Measurements from ENCODE around the gene UIMC1. TPM values are rescaled to one million over a fixed set of nuclear protein-coding genes. Genes with fewer than 3 reads are reported as not detected.
A peak's percentile ranks its signal among the peaks of the same experiment; 100 is the strongest.

The UIMC1 gene
- total RNA-seq, 1 experiment from 2014 or later, result 53.0 TPM

GRCh38 chr5:176996780-176997179 is 9.8 kb downstream of the UIMC1 start:
- Histone ChIP-seq H3T11ph (ENCODE audit: low read length) (no peak overlapping the region), H3K79me2 (ENCODE audit: insufficient read depth, low read length) (peaks cover 33% of the 10 kb centered on the region; the same call in 1 of the 2 replicates), H3K9me3 (ENCODE audit: control insufficient read depth, low read depth, low read length) (no peaks in the 10 kb centered on the region), H3K27ac (ENCODE audit: insufficient read length, low read depth, low read length) (no peak overlapping the region), H3K14ac (ENCODE audit: insufficient read depth, low read length) (no peak overlapping the region), H3K23me2 (ENCODE audit: insufficient read length, low read depth, low read length, poor library complexity, severe bottlenecking) (no peaks in the 10 kb centered on the region), H2AK5ac (ENCODE audit: insufficient read length, low read length) (no peak overlapping the region), H2BK5ac (ENCODE audit: insufficient read length, low read length) (no peak overlapping the region), H4K5ac (ENCODE audit: insufficient read length, low read depth, low read length) (no peak overlapping the region), H3K79me1 (ENCODE audit: insufficient read depth, low read depth, low read length, poor library complexity, severe bottlenecking) (peaks cover 13% of the 10 kb centered on the region), H3K23ac (ENCODE audit: insufficient read length, low read depth, low read length) (no peak overlapping the region), H4K8ac (replicated peaks; ENCODE audit: insufficient read length, low read depth, low read length) (no peak overlapping the region), H3K27me3 (ENCODE audit: insufficient read depth, low read length) (no peaks in the 10 kb centered on the region), H3K9ac (ENCODE audit: extremely low read depth, insufficient read length, low read length) (no peak overlapping the region), H3K18ac (ENCODE audit: insufficient read length, low read depth, low read length) (no peak overlapping the region), H2BK20ac (ENCODE audit: low read depth, low read length, poor library complexity, severe bottlenecking) (no peak overlapping the region), H2AFZ (ENCODE audit: low read length) (no peak overlapping the region), H2BK15ac (ENCODE audit: low read depth, low read length) (no peak overlapping the region), H2BK120ac (ENCODE audit: low read depth, low read length, poor library complexity, severe bottlenecking) (no peak overlapping the region), H3K4me2 (ENCODE audit: insufficient read depth, insufficient read length, low read length) (no peak overlapping the region), H3K4ac (ENCODE audit: low read depth, low read length) (no peak overlapping the region), H3K56ac (ENCODE audit: insufficient read length, low read depth, low read length) (no peak overlapping the region), H4K91ac (ENCODE audit: insufficient read length, low read depth, low read length) (no peak overlapping the region), H3K4me1 (ENCODE audit: insufficient read depth, low read length) (no peaks in the 10 kb centered on the region), H2BK12ac (ENCODE audit: insufficient read length, low read depth, low read length) (no peak overlapping the region), H4K20me1 (ENCODE audit: control insufficient read depth, insufficient read depth, insufficient read length) (no peaks in the 10 kb centered on the region)
- no peak overlapping the region for H3K4me3 Mint-ChIP-seq
- peaks cover 7 to 11% of the 10 kb centered on the region in 2 experiments; a peak in 2 of 4 replicates for H3K4me1 Mint-ChIP-seq
- DNase-seq, result no peak
- H3K36me3 Mint-ChIP-seq (ENCODE audit: insufficient read depth in 1 of 3, low read depth in 3 of 3), result peaks cover 34 to 44% (median 35%) of the 10 kb centered on the region in 3 experiments
- H3K27ac Mint-ChIP-seq, result peak overlapping the region; percentile 10 to 65 (median 49); a peak in 3 of 7 replicates
- H3K9me3 Mint-ChIP-seq, result peaks cover 13 to 23% of the 10 kb centered on the region in 2 experiments
- no peaks in the 10 kb centered on the region for H3K27me3 Mint-ChIP-seq (ENCODE audit: low read depth)
- WGBS (ENCODE audit: extremely low coverage, insufficient read length, low lambda C conversion rate), result no CpG with 5 or more reads among the region's 5 CpGs
- no peak for TF ChIP-seq CTCF (conservative IDR thresholded peaks at IDR 0.05)

All from H9 (cell line).